ENCODE data around the gene DXO.
"Not testable (repeated sequence)": the region's sequence is repeated elsewhere in the genome, so short reads cannot be mapped to it uniquely, and the experiment has no call there.

Gene DXO

GRCh38 chr6:31971993-31972708 is at the start of gene DXO:
Gene DXO (minus strand): TSS chr6:31972138. CDS start chr6:31971675, 463 bp downstream.
- peak; percentile 94 for DNase-seq

GRCh38 chr6:32014547-32014946 is 42.6 kb upstream of the DXO start, which contains the start of gene C4B:
Gene C4B (plus strand): TSS chr6:32014795. CDS start chr6:32014846, 51 bp downstream.
- DNase-seq; in situ Hi-C loops (cut with HindIII; ENCODE audit: low pct_ligation_motif_present, low pct_unique_long_range_greater_than_20kb, low sequenced_read_pairs): not testable (repeated sequence)

More at GRCh38 chr6:31971993-31972708, at the start of gene DXO:
- in situ Hi-C loops (cut with HindIII; ENCODE audit: low pct_ligation_motif_present, low pct_unique_long_range_greater_than_20kb, low sequenced_read_pairs), result no loop called here

- in situ Hi-C loops (cut with HindIII; ENCODE audit: low pct_ligation_motif_present, low pct_unique_long_range_greater_than_20kb, low sequenced_read_pairs); DNase-seq: not testable (repeated sequence)
These were observed 41.8 kb upstream of the DXO start for GRCh38 chr6:32013738-32014137.

GRCh38 chr6:32012941-32013617 is 41.1 kb upstream of the DXO start:
- in situ Hi-C loops (cut with HindIII; ENCODE audit: low pct_ligation_motif_present, low pct_unique_long_range_greater_than_20kb, low sequenced_read_pairs); DNase-seq: not testable (repeated sequence)

GRCh38 chr6:32010856-32011530 is 39.1 kb upstream of the DXO start:
- DNase-seq; in situ Hi-C loops (cut with HindIII; ENCODE audit: low pct_ligation_motif_present, low pct_unique_long_range_greater_than_20kb, low sequenced_read_pairs): not testable (repeated sequence)

GRCh38 chr6:32009537-32009936 is 37.6 kb upstream of the DXO start:
- in situ Hi-C loops (cut with HindIII; ENCODE audit: low pct_ligation_motif_present, low pct_unique_long_range_greater_than_20kb, low sequenced_read_pairs); DNase-seq: not testable (repeated sequence)

- in situ Hi-C loops (cut with HindIII; ENCODE audit: low pct_ligation_motif_present, low pct_unique_long_range_greater_than_20kb, low sequenced_read_pairs); DNase-seq: not testable (repeated sequence)
These were observed 36.7 kb upstream of the DXO start for GRCh38 chr6:32008616-32009015.

- in situ Hi-C loops (cut with HindIII; ENCODE audit: low pct_ligation_motif_present, low pct_unique_long_range_greater_than_20kb, low sequenced_read_pairs); DNase-seq: not testable (repeated sequence)
These were observed 36.1 kb upstream of the DXO start for GRCh38 chr6:32008037-32008436.

GRCh38 chr6:32007086-32007485 is 35.1 kb upstream of the DXO start:
- DNase-seq; in situ Hi-C loops (cut with HindIII; ENCODE audit: low pct_ligation_motif_present, low pct_unique_long_range_greater_than_20kb, low sequenced_read_pairs): not testable (repeated sequence)

GRCh38 chr6:32005991-32006529 is 34.1 kb upstream of the DXO start:
- in situ Hi-C loops (cut with HindIII; ENCODE audit: low pct_ligation_motif_present, low pct_unique_long_range_greater_than_20kb, low sequenced_read_pairs); DNase-seq: not testable (repeated sequence)

- DNase-seq; in situ Hi-C loops (cut with HindIII; ENCODE audit: low pct_ligation_motif_present, low pct_unique_long_range_greater_than_20kb, low sequenced_read_pairs): not testable (repeated sequence)
These were observed 33.6 kb upstream of the DXO start for GRCh38 chr6:32005538-32005880.

- DNase-seq; in situ Hi-C loops (cut with HindIII; ENCODE audit: low pct_ligation_motif_present, low pct_unique_long_range_greater_than_20kb, low sequenced_read_pairs): not testable (repeated sequence)
These were observed 33.1 kb upstream of the DXO start for GRCh38 chr6:32004864-32005537.

GRCh38 chr6:32004393-32004792 is 32.5 kb upstream of the DXO start:
- in situ Hi-C loops (cut with HindIII; ENCODE audit: low pct_ligation_motif_present, low pct_unique_long_range_greater_than_20kb, low sequenced_read_pairs); DNase-seq: not testable (repeated sequence)

GRCh38 chr6:32003301-32003700 is 31.4 kb upstream of the DXO start:
- in situ Hi-C loops (cut with HindIII; ENCODE audit: low pct_ligation_motif_present, low pct_unique_long_range_greater_than_20kb, low sequenced_read_pairs); DNase-seq: not testable (repeated sequence)

- in situ Hi-C loops (cut with HindIII; ENCODE audit: low pct_ligation_motif_present, low pct_unique_long_range_greater_than_20kb, low sequenced_read_pairs); DNase-seq: not testable (repeated sequence)
These were observed 30.8 kb upstream of the DXO start for GRCh38 chr6:32002546-32003268.

- DNase-seq; in situ Hi-C loops (cut with HindIII; ENCODE audit: low pct_ligation_motif_present, low pct_unique_long_range_greater_than_20kb, low sequenced_read_pairs): not testable (repeated sequence)
These were observed 24.4 kb upstream of the DXO start for GRCh38 chr6:31996385-31996784.

- in situ Hi-C loops (cut with HindIII; ENCODE audit: low pct_ligation_motif_present, low pct_unique_long_range_greater_than_20kb, low sequenced_read_pairs); DNase-seq: not testable (repeated sequence)
These were observed 22.5 kb upstream of the DXO start for GRCh38 chr6:31994421-31994820.

- in situ Hi-C loops (cut with HindIII; ENCODE audit: low pct_ligation_motif_present, low pct_unique_long_range_greater_than_20kb, low sequenced_read_pairs); DNase-seq: not testable (repeated sequence)
These were observed 17.4 kb upstream of the DXO start for GRCh38 chr6:31989363-31989762.

All from ACHN (cell line).